ENCODE results near the gene SLC25A11.
A peak's percentile ranks its signal among the peaks of the same experiment; 100 is the strongest.

SLC25A11 gene

GRCh38 chr17:4896332-4897197 lies 43.3 kb downstream of the SLC25A11 start:
- no peak overlapping the region for H3K4me3 ChIP-seq (ENCODE audit: low read depth in 1 of 2, low read length in 2 of 2)
- no peaks in the 10 kb centered on the region for H3K9me3 ChIP-seq (ENCODE audit: insufficient read depth, low read length, severe bottlenecking)
- H4K20me1 ChIP-seq (ENCODE audit: insufficient read depth, low read length): peaks cover 8% of the 10 kb centered on the region
- no peaks in the 10 kb centered on the region for H3K27me3 ChIP-seq (ENCODE audit: insufficient read depth, low read length, poor library complexity)
- no peak for ATAC-seq (ENCODE audit: insufficient read depth, low read depth)
- TF ChIP-seq CTCF (IDR thresholded peaks at IDR 0.05; ENCODE audit: borderline replicate concordance, extremely low read depth, low read length, poor library complexity, severe bottlenecking) (no peak), EZH2 (IDR thresholded peaks at IDR 0.05; ENCODE audit: borderline replicate concordance, low read depth, low read length, severe bottlenecking) (no peak)
- no peaks in the 10 kb centered on the region for H3K79me2 ChIP-seq (ENCODE audit: insufficient read depth, low read length)
- H3K4me2 ChIP-seq (ENCODE audit: insufficient read depth, low read length): no peak overlapping the region
- H3K36me3 ChIP-seq (ENCODE audit: insufficient read depth, low read length): peaks cover 56% of the 10 kb centered on the region
- H2AFZ ChIP-seq (ENCODE audit: low read depth, low read length): no peak overlapping the region
- DNase-seq: no peak
- H3K27ac ChIP-seq (ENCODE audit: low read length): no peak overlapping the region
- no peaks in the 10 kb centered on the region for H3K4me1 ChIP-seq (ENCODE audit: insufficient read depth, low read length)
- no peak overlapping the region for H3K9ac ChIP-seq (ENCODE audit: low read depth, low read length)

- Histone ChIP-seq H3K79me2 (ENCODE audit: insufficient read depth, low read length) (no peaks in the 10 kb centered on the region), H3K4me2 (ENCODE audit: insufficient read depth, low read length) (no peak overlapping the region), H3K4me3 (ENCODE audit: low read depth in 1 of 2, low read length in 2 of 2) (no peak overlapping the region), H3K36me3 (ENCODE audit: insufficient read depth, low read length) (peaks cover 63% of the 10 kb centered on the region), H3K4me1 (ENCODE audit: insufficient read depth, low read length) (no peaks in the 10 kb centered on the region), H3K9ac (ENCODE audit: low read depth, low read length) (no peak overlapping the region), H3K27me3 (ENCODE audit: insufficient read depth, low read length, poor library complexity) (no peaks in the 10 kb centered on the region), H2AFZ (ENCODE audit: low read depth, low read length) (no peak overlapping the region), H3K9me3 (ENCODE audit: insufficient read depth, low read length, severe bottlenecking) (no peaks in the 10 kb centered on the region), H4K20me1 (ENCODE audit: insufficient read depth, low read length) (peaks cover 8% of the 10 kb centered on the region; the same call in 1 of the 2 replicates), H3K27ac (ENCODE audit: low read length) (no peak overlapping the region)
- ATAC-seq (ENCODE audit: insufficient read depth, low read depth) (no peak), DNase-seq (no peak)
- TF ChIP-seq EZH2 (IDR thresholded peaks at IDR 0.05; ENCODE audit: borderline replicate concordance, low read depth, low read length, severe bottlenecking): no peak
- peak; percentile 12 for TF ChIP-seq CTCF (IDR thresholded peaks at IDR 0.05; ENCODE audit: borderline replicate concordance, extremely low read depth, low read length, poor library complexity, severe bottlenecking)
Measured at GRCh38 chr17:4895657-4896331, 44.1 kb downstream of the SLC25A11 start.

GRCh38 chr17:4895121-4895520 lies 44.7 kb downstream of the SLC25A11 start:
- H3K79me2 ChIP-seq (ENCODE audit: insufficient read depth, low read length): no peaks in the 10 kb centered on the region
- no peak for DNase-seq
- no peaks in the 10 kb centered on the region for H3K27me3 ChIP-seq (ENCODE audit: insufficient read depth, low read length, poor library complexity)
- ATAC-seq (ENCODE audit: insufficient read depth, low read depth): no peak
- no peak overlapping the region for H3K4me3 ChIP-seq (ENCODE audit: low read depth in 1 of 2, low read length in 2 of 2)
- no peak overlapping the region for H3K9ac ChIP-seq (ENCODE audit: low read depth, low read length)
- H3K4me2 ChIP-seq (ENCODE audit: insufficient read depth, low read length): no peak overlapping the region
- peaks cover 11% of the 10 kb centered on the region; the same call in 1 of the 2 replicates for H4K20me1 ChIP-seq (ENCODE audit: insufficient read depth, low read length)
- H3K27ac ChIP-seq (ENCODE audit: low read length): no peak overlapping the region
- peaks cover 70% of the 10 kb centered on the region for H3K36me3 ChIP-seq (ENCODE audit: insufficient read depth, low read length)
- H3K4me1 ChIP-seq (ENCODE audit: insufficient read depth, low read length): no peaks in the 10 kb centered on the region
- no peak for TF ChIP-seq EZH2 (IDR thresholded peaks at IDR 0.05; ENCODE audit: borderline replicate concordance, low read depth, low read length, severe bottlenecking)
- TF ChIP-seq CTCF (IDR thresholded peaks at IDR 0.05; ENCODE audit: borderline replicate concordance, extremely low read depth, low read length, poor library complexity, severe bottlenecking): no peak
- H2AFZ ChIP-seq (ENCODE audit: low read depth, low read length): no peak overlapping the region
- H3K9me3 ChIP-seq (ENCODE audit: insufficient read depth, low read length, severe bottlenecking): no peaks in the 10 kb centered on the region

All from DND-41 (cell line).